HepG2 (cell line): ENCODE measurements around the gene E2F1. TPM values are rescaled to one million over a fixed set of nuclear protein-coding genes. Genes with fewer than 3 reads are reported as not detected.

ENCODE experiments used
- ARNTL ChIP-seq: sonication (generic); formaldehyde crosslinking; IDR thresholded peaks from 2 replicates; pipeline ENCODE4 v1.4.0; 2020; ENCODE audit warnings: mild to moderate bottlenecking, missing genetic modification reagents
- CREBL2 ChIP-seq: sonication (generic); formaldehyde crosslinking; IDR thresholded peaks from 2 replicates; pipeline ENCODE4 v1.8.1; 2023; ENCODE audit warnings: missing genetic modification reagents, mild to moderate bottlenecking, borderline replicate concordance
- DPF2 ChIP-seq: sonication (generic); formaldehyde crosslinking; IDR thresholded peaks from 2 replicates; pipeline ENCODE4 v1.4.0; 2020; ENCODE audit warnings: mild to moderate bottlenecking, low read depth, missing genetic modification reagents, borderline replicate concordance
- GLMP ChIP-seq: sonication (generic); formaldehyde crosslinking; IDR thresholded peaks from 2 replicates; pipeline ENCODE4 v1.9.0; 2021; ENCODE audit warnings: missing genetic modification reagents, mild to moderate bottlenecking, borderline replicate concordance
- GPBP1L1 ChIP-seq: sonication (generic); formaldehyde crosslinking; IDR thresholded peaks from 2 replicates; pipeline ENCODE4 v1.5.0; 2020; ENCODE audit warnings: mild to moderate bottlenecking, missing genetic modification reagents
- HMG20A ChIP-seq: IDR thresholded peaks from 2 replicates; pipeline ENCODE4 v1.6.1; 2016; ENCODE audit warnings: borderline replicate concordance
- KDM3A ChIP-seq: IDR thresholded peaks from 2 replicates; pipeline ENCODE4 v1.6.1; 2018; ENCODE audit warnings: low read depth, missing compliant biosample characterization
- KDM6A ChIP-seq: IDR thresholded peaks from 2 replicates; pipeline ENCODE4 v1.6.1; 2016; ENCODE audit warnings: low read depth
- MAFG ChIP-seq: sonication (generic); formaldehyde crosslinking; IDR thresholded peaks from 2 replicates; pipeline ENCODE4 v1.5.1; 2020; ENCODE audit warnings: mild to moderate bottlenecking, missing genetic modification reagents
- POLR2AphosphoS5 ChIP-seq: IDR thresholded peaks from 2 replicates; pipeline ENCODE4 v1.6.1; 2012; ENCODE audit warnings: low read depth, low read length
- RBM22 ChIP-seq: fragments of 200-400 bp; formaldehyde crosslinking; optimal IDR thresholded peaks from 2 replicates; pipeline ENCODE3; 2017; ENCODE audit warnings: mild to moderate bottlenecking, low read length, moderate library complexity
- RBM39 ChIP-seq: fragments of 200-400 bp; formaldehyde crosslinking; IDR thresholded peaks from one replicate; pipeline ENCODE4 v1.6.1; 2018; ENCODE audit warnings: antibody characterized with exemption, mild to moderate bottlenecking, low read depth, low read length; ENCODE audit not compliant: poor library complexity, severe bottlenecking
- REXO4 ChIP-seq: sonication (generic); formaldehyde crosslinking; IDR thresholded peaks from 2 replicates; pipeline ENCODE4 v1.8.0; 2022; ENCODE audit warnings: missing genetic modification reagents, mild to moderate bottlenecking, borderline replicate concordance
- SRSF9 ChIP-seq: fragments of 200-400 bp; formaldehyde crosslinking; IDR thresholded peaks from 2 replicates; pipeline ENCODE4 v1.6.1; 2018; ENCODE audit warnings: borderline replicate concordance, mild to moderate bottlenecking, low read depth, low read length; ENCODE audit not compliant: insufficient read depth, poor library complexity, severe bottlenecking
- ZBED4 ChIP-seq: sonication (generic); formaldehyde crosslinking; IDR thresholded peaks from 2 replicates; pipeline ENCODE4 v1.4.0; 2020; ENCODE audit warnings: missing genetic modification reagents, borderline replicate concordance
- ZKSCAN8 ChIP-seq: IDR thresholded peaks from 2 replicates; pipeline ENCODE4 v1.6.1; 2016; ENCODE audit warnings: borderline replicate concordance, missing genetic modification reagents, missing compliant biosample characterization
- ZNF225 ChIP-seq: sonication (generic); formaldehyde crosslinking; IDR thresholded peaks from 2 replicates; pipeline ENCODE4 v1.4.0; 2020; ENCODE audit warnings: mild to moderate bottlenecking, missing genetic modification reagents
- ZNF335 ChIP-seq: sonication (generic); formaldehyde crosslinking; IDR thresholded peaks from 2 replicates; pipeline ENCODE4 v1.4.0; 2020; ENCODE audit warnings: missing genetic modification reagents
- ZNF619 ChIP-seq: sonication (generic); formaldehyde crosslinking; IDR thresholded peaks from 2 replicates; pipeline ENCODE4 v1.4.0; 2020; ENCODE audit warnings: mild to moderate bottlenecking, missing genetic modification reagents
- ZNF878 ChIP-seq: sonication (generic); formaldehyde crosslinking; IDR thresholded peaks from 2 replicates; pipeline ENCODE4 v1.8.1; 2023; ENCODE audit warnings: mild to moderate bottlenecking, missing genetic modification reagents, moderate library complexity
- ZSCAN30 ChIP-seq: sonication (generic); formaldehyde crosslinking; IDR thresholded peaks from 2 replicates; pipeline ENCODE4 v1.5.0; 2020; ENCODE audit warnings: mild to moderate bottlenecking, missing genetic modification reagents
- ZSCAN31 ChIP-seq: sonication (generic); formaldehyde crosslinking; IDR thresholded peaks from 2 replicates; pipeline ENCODE4 v1.5.0; 2020; ENCODE audit warnings: low read depth, mild to moderate bottlenecking, missing genetic modification reagents
- polyA plus RNA-seq, 8 experiments: library from polyadenylated mRNA; depleted of rRNA in 3 of 8; stranded (reverse) in 7 of 8; unstranded in 1 of 8; fragments of >200 nt; fragmentation: Illumina TruSeq in 4 of 8; extraction: Trizol in 4 of 8; gene quantifications; 2 replicates each; pipeline versions ENCODE4 v1.2.1 to v1.2.3, GENCODE V29; 2011 to 2016; ENCODE audit warnings: low read depth in 4 of 8, missing spikeins in 1 of 8, mixed read lengths in 1 of 8; ENCODE audit not compliant: insufficient read depth in 1 of 8
- total RNA-seq, 5 experiments: library from RNA; depleted of rRNA; stranded (reverse); fragments of >200 nt; fragmentation: Illumina TruSeq; extraction: Trizol; gene quantifications; 2 replicates each; pipeline ENCODE4 v1.2.3, GENCODE V29; 2016; ENCODE audit warnings: low read depth in 1 of 5
- TF ChIP-seq, protein P1 (sequence below): sonication (generic); formaldehyde crosslinking; IDR thresholded peaks from 2 replicates; pipeline ENCODE4 v1.4.0; 2020; ENCODE audit warnings: missing genetic modification reagents, mild to moderate bottlenecking, borderline replicate concordance

Gene E2F1
- total and polyA plus RNA-seq, 2 of the 13 experiments (the other 11 are each of a cell fraction or from before 2014, with no cell fraction given): 25.5 to 39.4 TPM

- TF ChIP-seq, protein P1, sequence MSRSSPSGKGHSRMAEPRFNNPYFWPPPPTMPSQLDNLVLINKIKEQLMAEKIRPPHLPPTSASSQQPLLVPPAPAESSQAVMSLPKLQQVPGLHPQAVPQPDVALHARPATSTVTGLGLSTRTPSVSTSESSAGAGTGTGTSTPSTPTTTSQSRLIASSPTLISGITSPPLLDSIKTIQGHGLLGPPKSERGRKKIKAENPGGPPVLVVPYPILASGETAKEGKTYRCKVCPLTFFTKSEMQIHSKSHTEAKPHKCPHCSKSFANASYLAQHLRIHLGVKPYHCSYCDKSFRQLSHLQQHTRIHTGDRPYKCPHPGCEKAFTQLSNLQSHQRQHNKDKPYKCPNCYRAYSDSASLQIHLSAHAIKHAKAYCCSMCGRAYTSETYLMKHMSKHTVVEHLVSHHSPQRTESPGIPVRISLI (CRISPR knock-in tag): peak; percentile 61; the same call in 1 of the 2 replicates
- 0 out of 2 replicates have a peak, but pooled peaks have one; percentile 82 for TF ChIP-seq ZNF878 (CRISPR knock-in tag)
- TF ChIP-seq GLMP (CRISPR knock-in tag): no peak
- no peak for TF ChIP-seq ZNF225 (CRISPR knock-in tag)
- no peak for TF ChIP-seq REXO4 (CRISPR knock-in tag)
- peak; percentile 86 for TF ChIP-seq RBM39
- no peak for TF ChIP-seq ZSCAN30 (CRISPR knock-in tag)
- peak; percentile 16; the same call in 1 of the 2 replicates for TF ChIP-seq ZBED4 (CRISPR knock-in tag)
- TF ChIP-seq CREBL2 (CRISPR knock-in tag): no peak
- TF ChIP-seq ARNTL (CRISPR knock-in tag): no peak
- no peak for TF ChIP-seq HMG20A (CRISPR knock-in tag)
- no peak for TF ChIP-seq ZNF619 (CRISPR knock-in tag)
- no peak for TF ChIP-seq ZNF335
- no peak for TF ChIP-seq ZKSCAN8 (CRISPR knock-in tag)
- no peak for TF ChIP-seq GPBP1L1 (CRISPR knock-in tag)
- peak; percentile 73; the same call in 1 of the 2 replicates for TF ChIP-seq KDM3A (CRISPR knock-in tag)
- TF ChIP-seq ZSCAN31 (CRISPR knock-in tag): no peak; the same call in none of the 2 replicates
- TF ChIP-seq POLR2AphosphoS5: no peak
- TF ChIP-seq DPF2 (CRISPR knock-in tag): no peak; the same call in 1 of the 2 replicates
- TF ChIP-seq MAFG (CRISPR knock-in tag): no peak
- no peak for TF ChIP-seq RBM22
- no peak for TF ChIP-seq SRSF9
- no peak for TF ChIP-seq KDM6A
Measured at GRCh38 chr20:33731693-33732165, 45.5 kb upstream of the E2F1 start, which contains the start of gene ZNF341 (continued).
